ENCODE results near the gene PDE3B. TPM values are rescaled to one million over a fixed set of nuclear protein-coding genes. Genes with fewer than 3 reads are reported as not detected.

PDE3B gene
- polyA plus RNA-seq, 1 donor (not counting 4 experiments of a cell fraction or from before 2014, with no cell fraction given), result 0.01 TPM

DNA sequence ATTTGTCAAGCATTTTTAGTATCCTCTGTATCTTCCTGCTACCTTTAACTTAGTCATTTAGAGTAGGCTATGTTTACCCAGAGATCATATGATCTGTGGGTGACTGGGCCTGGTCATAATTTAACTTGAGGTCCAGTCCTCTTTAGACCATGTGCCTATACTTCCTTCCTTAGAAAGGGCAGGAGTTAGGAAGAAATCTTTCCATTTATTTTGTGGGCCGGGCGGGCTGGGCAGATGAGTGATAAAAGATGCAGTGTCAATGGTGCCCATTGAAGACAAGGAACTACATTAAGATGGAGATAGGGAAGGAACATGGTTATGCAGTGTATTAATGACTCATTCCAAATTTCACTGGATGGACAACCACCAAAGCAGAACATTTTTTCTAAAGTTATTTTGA, 30.9 kb upstream of the PDE3B start:
- Histone ChIP-seq H3K4me2 (ENCODE audit: control insufficient read depth, extremely low read depth, insufficient read depth, low read depth, low read length) (no peak overlapping the region), H3K79me2 (ENCODE audit: control insufficient read depth, insufficient read depth, low read length) (no peaks in the 10 kb centered on the region), H3K9me3 (ENCODE audit: control insufficient read depth, low read depth, low read length) (no peaks in the 10 kb centered on the region), H3K27ac (ENCODE audit: control insufficient read depth, insufficient read depth, low read length) (no peak overlapping the region), H2AFZ (ENCODE audit: control insufficient read depth, low read length) (no peak overlapping the region), H3K9ac (ENCODE audit: control insufficient read depth, extremely low read depth, insufficient read depth, low read length) (no peak overlapping the region), H3K27me3 (ENCODE audit: control insufficient read depth, extremely low read depth, insufficient read depth, low read length) (peaks cover 3% of the 10 kb centered on the region), H4K20me1 (ENCODE audit: control insufficient read depth, extremely low read depth, insufficient read depth, low read length) (no peaks in the 10 kb centered on the region), H3K36me3 (ENCODE audit: control insufficient read depth in 2 of 2, extremely low read depth in 1 of 2, insufficient read depth in 2 of 2, low read length in 2 of 2) (no peaks in the 10 kb centered on the region), H3K4me1 (ENCODE audit: control insufficient read depth, extremely low read depth, insufficient read depth, low read length) (no peaks in the 10 kb centered on the region), H3K9me1 (ENCODE audit: control insufficient read depth, extremely low read depth, insufficient read depth, low read length) (no peaks in the 10 kb centered on the region), H3K4me3 (ENCODE audit: control insufficient read depth in 2 of 3, extremely low read depth in 1 of 3, insufficient read depth in 2 of 3, low read depth in 1 of 3, low read length in 3 of 3) (no peak overlapping the region)
- no peak for DNase-seq (ENCODE audit: low read depth, low spot score)
- no peak for FAIRE-seq
- TF ChIP-seq, protein P1, sequence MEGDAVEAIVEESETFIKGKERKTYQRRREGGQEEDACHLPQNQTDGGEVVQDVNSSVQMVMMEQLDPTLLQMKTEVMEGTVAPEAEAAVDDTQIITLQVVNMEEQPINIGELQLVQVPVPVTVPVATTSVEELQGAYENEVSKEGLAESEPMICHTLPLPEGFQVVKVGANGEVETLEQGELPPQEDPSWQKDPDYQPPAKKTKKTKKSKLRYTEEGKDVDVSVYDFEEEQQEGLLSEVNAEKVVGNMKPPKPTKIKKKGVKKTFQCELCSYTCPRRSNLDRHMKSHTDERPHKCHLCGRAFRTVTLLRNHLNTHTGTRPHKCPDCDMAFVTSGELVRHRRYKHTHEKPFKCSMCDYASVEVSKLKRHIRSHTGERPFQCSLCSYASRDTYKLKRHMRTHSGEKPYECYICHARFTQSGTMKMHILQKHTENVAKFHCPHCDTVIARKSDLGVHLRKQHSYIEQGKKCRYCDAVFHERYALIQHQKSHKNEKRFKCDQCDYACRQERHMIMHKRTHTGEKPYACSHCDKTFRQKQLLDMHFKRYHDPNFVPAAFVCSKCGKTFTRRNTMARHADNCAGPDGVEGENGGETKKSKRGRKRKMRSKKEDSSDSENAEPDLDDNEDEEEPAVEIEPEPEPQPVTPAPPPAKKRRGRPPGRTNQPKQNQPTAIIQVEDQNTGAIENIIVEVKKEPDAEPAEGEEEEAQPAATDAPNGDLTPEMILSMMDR (optimal IDR thresholded peaks at IDR 0.05 in 1 of 3, IDR thresholded peaks at IDR 0.05 in 1 of 3, conservative IDR thresholded peaks at IDR 0.05 in 1 of 3; ENCODE audit: extremely low read depth in 1 of 3, insufficient read depth in 2 of 3, low read length in 3 of 3), result no peak
- no peak for TF ChIP-seq EZH2 (IDR thresholded peaks at IDR 0.05; ENCODE audit: low read length)
- dilution Hi-C loops (cut with MboI; ENCODE audit: extremely low pct_ligation_motif_present, low sequenced_read_pairs), result no loop called here

DNA sequence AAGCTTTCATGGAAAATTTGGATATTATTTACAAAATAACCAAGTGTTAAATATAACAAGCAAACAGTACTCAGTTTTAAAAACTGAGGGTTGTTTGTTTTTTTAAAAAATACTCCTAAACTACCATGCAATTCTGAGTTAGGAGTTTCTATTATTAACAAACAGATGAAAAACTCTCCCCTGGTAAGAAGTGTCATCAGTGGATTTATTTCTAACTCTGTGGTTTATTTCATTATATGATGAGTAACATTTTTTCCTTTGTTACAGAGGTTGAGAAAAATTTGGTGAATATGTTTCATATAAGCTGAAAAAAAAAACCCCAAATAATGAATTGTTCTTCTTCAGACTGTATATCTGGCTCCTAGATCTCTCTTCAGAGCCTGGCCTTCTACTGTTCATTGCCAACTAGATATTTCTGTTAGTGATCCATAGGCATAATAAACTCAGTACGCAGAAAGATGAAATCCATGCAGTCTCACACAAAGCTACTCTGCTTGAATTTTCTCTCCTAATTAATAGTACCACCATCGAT, 29.4 kb upstream of the PDE3B start:
- Histone ChIP-seq H3K79me2 (ENCODE audit: control insufficient read depth, insufficient read depth, low read length) (no peaks in the 10 kb centered on the region), H3K9me1 (ENCODE audit: control insufficient read depth, extremely low read depth, insufficient read depth, low read length) (no peaks in the 10 kb centered on the region), H4K20me1 (ENCODE audit: control insufficient read depth, extremely low read depth, insufficient read depth, low read length) (no peaks in the 10 kb centered on the region), H2AFZ (ENCODE audit: control insufficient read depth, low read length) (no peak overlapping the region), H3K4me3 (ENCODE audit: control insufficient read depth in 2 of 3, extremely low read depth in 1 of 3, insufficient read depth in 2 of 3, low read depth in 1 of 3, low read length in 3 of 3) (no peak overlapping the region), H3K4me1 (ENCODE audit: control insufficient read depth, extremely low read depth, insufficient read depth, low read length) (no peaks in the 10 kb centered on the region), H3K4me2 (ENCODE audit: control insufficient read depth, extremely low read depth, insufficient read depth, low read depth, low read length) (no peak overlapping the region), H3K36me3 (ENCODE audit: control insufficient read depth in 2 of 2, extremely low read depth in 1 of 2, insufficient read depth in 2 of 2, low read length in 2 of 2) (no peaks in the 10 kb centered on the region), H3K27me3 (ENCODE audit: control insufficient read depth, extremely low read depth, insufficient read depth, low read length) (peaks cover 3% of the 10 kb centered on the region), H3K27ac (ENCODE audit: control insufficient read depth, insufficient read depth, low read length) (no peak overlapping the region), H3K9ac (ENCODE audit: control insufficient read depth, extremely low read depth, insufficient read depth, low read length) (no peak overlapping the region), H3K9me3 (ENCODE audit: control insufficient read depth, low read depth, low read length) (no peaks in the 10 kb centered on the region)
- dilution Hi-C loops (cut with MboI; ENCODE audit: extremely low pct_ligation_motif_present, low sequenced_read_pairs), result no loop called here
- no peak for DNase-seq (ENCODE audit: low read depth, low spot score)
- no peak for FAIRE-seq
- TF ChIP-seq, protein P1 (optimal IDR thresholded peaks at IDR 0.05 in 1 of 3, IDR thresholded peaks at IDR 0.05 in 1 of 3, conservative IDR thresholded peaks at IDR 0.05 in 1 of 3; ENCODE audit: extremely low read depth in 1 of 3, insufficient read depth in 2 of 3, low read length in 3 of 3), result no peak
- TF ChIP-seq EZH2 (IDR thresholded peaks at IDR 0.05; ENCODE audit: low read length), result no peak

Data from keratinocyte (primary cell).